DND-41 (cell line): ENCODE results near the gene PLAGL1.
"Not testable (repeated sequence)": the region's sequence is repeated elsewhere in the genome, so short reads cannot be mapped to it uniquely, and the experiment has no call there.

Experiments used
- ATAC-seq: fragments of 200-7000 bp; cut with Tn5 transposase; 3 replicates; pipeline ENCODE4 v1.9.1; 2021; ENCODE audit warnings: low read depth; ENCODE audit not compliant: insufficient read depth
- DNase-seq: peaks from one replicate; pipeline ENCODE4 v3.0.0-alpha.2; 2020
- H2AFZ ChIP-seq: 2 replicates; pipeline ENCODE4 v1.6.0; 2012; ENCODE audit warnings: low read depth, low read length
- H3K27ac ChIP-seq: 2 replicates; pipeline ENCODE4 v1.5.1; 2012; ENCODE audit warnings: low read length, inconsistent platforms
- H3K27me3 ChIP-seq: fragments of 200-600 bp; sonication (generic); 2 replicates; pipeline ENCODE4 v1.6.0; 2012; ENCODE audit warnings: low read length, mild to moderate bottlenecking, inconsistent platforms; ENCODE audit not compliant: insufficient read depth, poor library complexity
- H3K36me3 ChIP-seq: 2 replicates; pipeline ENCODE4 v1.5.1; 2012; ENCODE audit warnings: low read length, inconsistent platforms; ENCODE audit not compliant: insufficient read depth
- H3K4me1 ChIP-seq: 2 replicates; pipeline ENCODE4 v1.5.1; 2012; ENCODE audit warnings: mild to moderate bottlenecking, low read length; ENCODE audit not compliant: insufficient read depth
- H3K4me2 ChIP-seq: 2 replicates; pipeline ENCODE4 v1.6.0; 2012; ENCODE audit warnings: mild to moderate bottlenecking, moderate library complexity, low read length, inconsistent platforms; ENCODE audit not compliant: insufficient read depth
- H3K4me3 ChIP-seq, 2 experiments: fragments of 200-600 bp in 1 of 2; shearing (Covaris generic) in 1 of 2; 2 replicates each; pipeline ENCODE4 v1.5.1; 2012 to 2016; ENCODE audit warnings: inconsistent platforms in 2 of 2, low read length in 2 of 2, mild to moderate bottlenecking in 2 of 2, low read depth in 1 of 2, moderate library complexity in 1 of 2
- H3K79me2 ChIP-seq: 2 replicates; pipeline ENCODE4 v1.6.0; 2012; ENCODE audit warnings: low read length, inconsistent platforms; ENCODE audit not compliant: insufficient read depth
- H3K9ac ChIP-seq: 2 replicates; pipeline ENCODE4 v1.6.0; 2012; ENCODE audit warnings: low read depth, mild to moderate bottlenecking, inconsistent platforms, low read length, moderate library complexity
- H3K9me3 ChIP-seq: 2 replicates; pipeline ENCODE4 v1.5.1; 2012; ENCODE audit warnings: low read length, moderate library complexity, mild to moderate bottlenecking, inconsistent platforms; ENCODE audit not compliant: insufficient read depth, severe bottlenecking
- H4K20me1 ChIP-seq: 2 replicates; pipeline ENCODE4 v1.6.0; 2012; ENCODE audit warnings: low read length; ENCODE audit not compliant: insufficient read depth
- EZH2 ChIP-seq: IDR thresholded peaks from 3 replicates; pipeline ENCODE4 v1.6.1; 2012; ENCODE audit warnings: borderline replicate concordance, low read depth, mild to moderate bottlenecking, moderate library complexity, low read length, inconsistent platforms; ENCODE audit not compliant: severe bottlenecking
- TF ChIP-seq, protein P1 (sequence below): IDR thresholded peaks from 2 replicates; pipeline ENCODE4 v1.5.1; 2012; ENCODE audit warnings: borderline replicate concordance, low read length, moderate library complexity, mild to moderate bottlenecking; ENCODE audit not compliant: poor library complexity, severe bottlenecking; ENCODE audit errors: extremely low read depth

The PLAGL1 gene

DNA sequence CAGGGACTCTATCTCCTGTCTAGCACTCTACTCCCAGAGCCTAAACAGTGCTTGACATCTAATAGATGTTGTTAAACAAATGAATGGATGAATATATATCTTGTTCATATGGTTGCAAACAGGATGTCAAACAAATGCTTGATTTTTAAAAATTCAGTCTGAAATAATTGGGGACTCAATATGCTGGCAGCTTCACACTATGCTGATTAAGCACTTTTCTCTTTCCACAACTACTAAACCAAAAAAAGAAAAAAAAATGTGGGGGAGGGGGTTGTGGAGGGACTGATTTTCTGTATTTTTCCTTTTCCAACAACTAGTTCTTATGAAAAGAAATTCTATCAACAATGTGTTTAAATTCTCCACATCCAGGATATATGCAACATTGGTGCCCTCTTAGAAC lies 44.4 kb upstream of the PLAGL1 start:
- Histone ChIP-seq H3K27ac (no peak overlapping the region), H3K4me2 (no peak overlapping the region), H3K36me3 (no peaks in the 10 kb centered on the region), H3K4me1 (no peaks in the 10 kb centered on the region), H3K9ac (no peak overlapping the region), H4K20me1 (no peaks in the 10 kb centered on the region), H3K79me2 (no peaks in the 10 kb centered on the region), H3K9me3 (peaks cover 5% of the 10 kb centered on the region), H3K27me3 (peaks cover 4% of the 10 kb centered on the region), H3K4me3 (no peak overlapping the region), H2AFZ (no peak overlapping the region)
- DNase-seq (no peak), ATAC-seq (no peak)
- no peak for TF ChIP-seq EZH2
- TF ChIP-seq, protein P1, sequence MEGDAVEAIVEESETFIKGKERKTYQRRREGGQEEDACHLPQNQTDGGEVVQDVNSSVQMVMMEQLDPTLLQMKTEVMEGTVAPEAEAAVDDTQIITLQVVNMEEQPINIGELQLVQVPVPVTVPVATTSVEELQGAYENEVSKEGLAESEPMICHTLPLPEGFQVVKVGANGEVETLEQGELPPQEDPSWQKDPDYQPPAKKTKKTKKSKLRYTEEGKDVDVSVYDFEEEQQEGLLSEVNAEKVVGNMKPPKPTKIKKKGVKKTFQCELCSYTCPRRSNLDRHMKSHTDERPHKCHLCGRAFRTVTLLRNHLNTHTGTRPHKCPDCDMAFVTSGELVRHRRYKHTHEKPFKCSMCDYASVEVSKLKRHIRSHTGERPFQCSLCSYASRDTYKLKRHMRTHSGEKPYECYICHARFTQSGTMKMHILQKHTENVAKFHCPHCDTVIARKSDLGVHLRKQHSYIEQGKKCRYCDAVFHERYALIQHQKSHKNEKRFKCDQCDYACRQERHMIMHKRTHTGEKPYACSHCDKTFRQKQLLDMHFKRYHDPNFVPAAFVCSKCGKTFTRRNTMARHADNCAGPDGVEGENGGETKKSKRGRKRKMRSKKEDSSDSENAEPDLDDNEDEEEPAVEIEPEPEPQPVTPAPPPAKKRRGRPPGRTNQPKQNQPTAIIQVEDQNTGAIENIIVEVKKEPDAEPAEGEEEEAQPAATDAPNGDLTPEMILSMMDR: no peak

DNA sequence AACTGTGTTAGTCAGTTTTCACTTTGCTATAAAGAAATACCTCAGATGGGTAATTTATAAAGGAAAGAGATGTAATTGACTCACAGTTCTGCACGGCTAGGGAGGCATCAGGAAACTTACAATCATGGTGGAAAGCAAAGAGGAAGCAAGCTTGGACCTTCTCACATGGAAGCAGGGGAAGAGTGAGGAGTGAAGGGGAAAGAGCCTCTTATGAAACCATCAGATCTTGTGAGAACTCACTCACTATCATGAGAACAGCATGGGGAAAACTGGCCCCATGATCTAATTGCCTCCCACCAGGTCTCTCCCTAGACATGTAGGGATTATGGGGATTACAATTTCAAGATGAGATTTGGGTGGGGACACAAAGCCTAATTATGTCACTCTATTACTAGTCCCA lies 41.3 kb upstream of the PLAGL1 start:
- Histone ChIP-seq H3K79me2 (no peaks in the 10 kb centered on the region), H3K36me3 (no peaks in the 10 kb centered on the region), H4K20me1 (no peaks in the 10 kb centered on the region), H2AFZ (no peak overlapping the region), H3K4me2 (no peak overlapping the region), H3K9me3 (peaks cover 5% of the 10 kb centered on the region), H3K27me3 (no peaks in the 10 kb centered on the region), H3K9ac (no peak overlapping the region), H3K4me3 (no peak overlapping the region), H3K4me1 (no peaks in the 10 kb centered on the region), H3K27ac (no peak overlapping the region)
- TF ChIP-seq, protein P1: no peak
- no peak for TF ChIP-seq EZH2
- no peak for ATAC-seq
- no peak for DNase-seq

DNA sequence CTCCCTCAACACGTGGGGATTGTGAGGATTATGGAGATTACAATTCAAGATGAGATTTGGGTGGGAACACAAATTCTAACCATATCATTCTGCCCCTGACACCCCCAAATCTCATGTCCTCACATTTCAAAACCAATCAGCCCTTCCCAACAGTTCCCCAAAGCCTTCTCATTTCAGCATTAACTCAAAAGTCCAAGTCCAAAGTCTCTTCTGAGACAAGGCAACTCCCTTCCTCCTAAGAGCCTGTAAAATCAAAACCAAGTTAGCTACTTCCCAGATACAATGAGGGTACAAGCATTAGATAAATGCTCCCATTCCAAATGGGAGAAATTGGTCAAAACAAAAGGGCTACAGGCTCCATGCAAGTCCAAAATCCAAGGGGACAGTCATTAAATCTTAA lies 39.6 kb upstream of the PLAGL1 start:
- DNase-seq (no peak), ATAC-seq (no peak)
- no peaks in the 10 kb centered on the region for H3K79me2 ChIP-seq
- TF ChIP-seq EZH2: no peak
- TF ChIP-seq, protein P1: no peak
- no peak overlapping the region for H3K4me3 ChIP-seq
- H3K4me1 ChIP-seq: no peaks in the 10 kb centered on the region
- no peak overlapping the region for H3K9ac ChIP-seq
- H2AFZ ChIP-seq: no peak overlapping the region
- no peaks in the 10 kb centered on the region for H3K36me3 ChIP-seq
- no peaks in the 10 kb centered on the region for H4K20me1 ChIP-seq
- no peak overlapping the region for H3K4me2 ChIP-seq
- H3K27me3 ChIP-seq: no peaks in the 10 kb centered on the region
- H3K9me3 ChIP-seq: peaks cover 5% of the 10 kb centered on the region
- H3K27ac ChIP-seq: no peak overlapping the region

DNA sequence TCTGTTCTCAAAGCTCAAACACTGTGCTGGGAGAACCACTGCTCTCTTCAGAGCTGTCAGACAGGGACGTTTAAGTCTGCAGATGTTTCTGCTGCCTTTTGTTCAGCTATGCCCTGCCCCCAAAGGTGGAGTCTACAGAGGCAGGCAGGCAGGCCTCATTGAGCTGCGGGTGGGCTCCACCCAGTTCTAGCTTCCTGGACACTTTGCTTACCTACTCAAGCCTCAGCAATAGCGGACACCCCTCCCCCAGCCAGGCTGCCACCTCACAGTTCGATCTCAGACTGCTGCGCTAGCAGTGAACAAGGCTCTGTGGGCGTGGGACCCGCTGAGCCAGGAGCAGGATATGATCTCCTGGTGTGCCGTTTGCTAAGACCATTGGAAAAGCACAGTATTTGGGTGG lies 38.6 kb upstream of the PLAGL1 start:
- H2AFZ ChIP-seq, H3K4me1 ChIP-seq, H3K9ac ChIP-seq, DNase-seq, H3K79me2 ChIP-seq, H4K20me1 ChIP-seq, H3K36me3 ChIP-seq, H3K9me3 ChIP-seq, H3K27me3 ChIP-seq, H3K27ac ChIP-seq, ATAC-seq, H3K4me2 ChIP-seq, H3K4me3 ChIP-seq: not testable (repeated sequence)

DNA sequence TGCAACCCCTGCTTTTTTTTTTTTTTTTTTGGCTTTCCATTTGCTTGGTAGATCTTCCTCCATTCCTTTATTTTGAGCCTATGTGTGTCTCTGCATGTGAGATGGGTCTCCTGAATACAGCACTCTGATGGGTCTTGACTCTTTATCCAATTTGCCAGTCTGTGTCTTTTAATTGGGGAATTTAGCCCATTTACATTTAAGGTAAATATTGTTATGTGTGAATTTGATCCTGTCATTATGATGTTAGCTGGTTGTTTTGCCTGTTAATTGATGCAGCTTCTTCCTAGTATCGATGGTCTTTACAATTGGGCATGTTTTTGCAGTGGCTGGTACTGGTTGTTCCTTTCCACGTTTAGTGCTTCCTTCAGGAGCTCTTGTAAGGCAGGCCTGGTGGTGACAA lies 36.9 kb upstream of the PLAGL1 start:
- not testable (repeated sequence) for H3K9me3 ChIP-seq, H3K27me3 ChIP-seq, H3K4me2 ChIP-seq, ATAC-seq, DNase-seq, H3K4me1 ChIP-seq, H3K27ac ChIP-seq, H3K9ac ChIP-seq, H3K79me2 ChIP-seq, H3K4me3 ChIP-seq, H2AFZ ChIP-seq, H4K20me1 ChIP-seq, H3K36me3 ChIP-seq
